T-cell (primary cell): ENCODE data around the gene SOD1. TPM values are rescaled to one million over a fixed set of nuclear protein-coding genes. Genes with fewer than 3 reads are reported as not detected.

Source experiments
- ATAC-seq, 4 experiments: fragments of 200-7000 bp in 3 of 4; fragments of 150-1000 bp in 1 of 4; cut with Tn5 transposase; replicated peaks in 1 of 4; 1 replicate in 3 of 4; 2 replicates in 1 of 4; pipeline ENCODE4 v1.10.0; 2021; ENCODE audit warnings: moderate library complexity in 3 of 4, mild to moderate bottlenecking in 2 of 4, moderate number of reproducible peaks in 1 of 4
- CTCF ChIA-PET, 2 donors: fragments of 300-600 bp; sonication (Branson Sonifier 250); formaldehyde crosslinking; loops; one replicate each; lab custom pipeline; 2022; ENCODE audit warnings: antibody characterized with exemption in 2 of 2; lab: Charles Lee
- POLR2A ChIA-PET, 2 donors: fragments of 300-600 bp; sonication (Branson Sonifier 250); formaldehyde crosslinking; loops; one replicate each; lab custom pipeline; 2022; ENCODE audit warnings: antibody characterized with exemption in 2 of 2; lab: Charles Lee
- DNase-seq, 35 experiments: peaks; one replicate each; pipeline versions ENCODE4 v3.0.0 to v3.0.0-alpha.2; 2013 to 2023
- H3K27ac ChIP-seq: one replicate; pipeline ENCODE4 v1.5.1; 2013; ENCODE audit warnings: low read length
- H3K27me3 ChIP-seq, 2 experiments: replicated peaks in 1 of 2; 1 replicate in 1 of 2; 2 replicates in 1 of 2; pipeline versions ENCODE4 v1.6.1 to v1.7.0; 2013; ENCODE audit warnings: low read length in 1 of 2, mixed read lengths in 1 of 2; ENCODE audit not compliant: control insufficient read depth in 2 of 2, insufficient read depth in 2 of 2; ENCODE audit errors: extremely low read depth in 1 of 2
- H3K36me3 ChIP-seq, 2 donors: 1 replicate in 1 of 2; 2 replicates in 1 of 2; pipeline versions ENCODE4 v1.6.1 to v1.7.0; 2013; ENCODE audit warnings: low read length in 1 of 2; ENCODE audit not compliant: control insufficient read depth in 2 of 2, insufficient read depth in 1 of 2; ENCODE audit errors: extremely low read depth in 1 of 2
- H3K4me1 ChIP-seq, 2 experiments: 1 replicate in 1 of 2; 2 replicates in 1 of 2; pipeline versions ENCODE4 v1.6.1 to v1.7.0; 2013; ENCODE audit warnings: low read length in 2 of 2, mixed read lengths in 1 of 2; ENCODE audit not compliant: insufficient read depth in 2 of 2, control insufficient read depth in 1 of 2; ENCODE audit errors: extremely low read depth in 1 of 2
- H3K4me3 ChIP-seq, 2 donors: 1 replicate in 1 of 2; 2 replicates in 1 of 2; pipeline versions ENCODE4 v1.5.1 to v1.7.0; 2013; ENCODE audit warnings: mild to moderate bottlenecking in 2 of 2, low read length in 1 of 2, moderate library complexity in 1 of 2; ENCODE audit not compliant: control insufficient read depth in 1 of 2; ENCODE audit errors: extremely low read depth in 1 of 2
- H3K9me3 ChIP-seq: 2 replicates; pipeline ENCODE4 v1.7.0; 2013
- H3K27ac Mint-ChIP-seq, 2 donors: one replicate each; pipeline ENCODE4 v1.8.0; 2020 to 2021; ENCODE audit warnings: mild to moderate bottlenecking in 2 of 2, mixed read lengths in 2 of 2
- H3K27me3 Mint-ChIP-seq, 2 donors: one replicate each; pipeline ENCODE4 v1.8.0; 2021 to 2022; ENCODE audit warnings: mixed read lengths in 2 of 2
- H3K36me3 Mint-ChIP-seq: one replicate; pipeline ENCODE4 v1.8.0; 2021; ENCODE audit warnings: mixed read lengths
- H3K4me1 Mint-ChIP-seq, 3 donors: one replicate each; pipeline ENCODE4 v1.8.0; 2020 to 2022; ENCODE audit warnings: mixed read lengths in 3 of 3, mild to moderate bottlenecking in 1 of 3
- H3K4me3 Mint-ChIP-seq, 3 donors: one replicate each; pipeline ENCODE4 v1.8.0; 2020 to 2022; ENCODE audit warnings: mild to moderate bottlenecking in 3 of 3, mixed read lengths in 3 of 3, moderate library complexity in 3 of 3
- H3K9me3 Mint-ChIP-seq, 3 donors: one replicate each; pipeline ENCODE4 v1.8.0; 2020 to 2022; ENCODE audit warnings: mixed read lengths in 3 of 3
- WGBS: methylation state at CpG from one replicate; pipeline ENCODE4 v1.1.5; 2013; ENCODE audit warnings: missing lambda C conversion rate; ENCODE audit not compliant: insufficient coverage; 5-methylcytosine and 5-hydroxymethylcytosine counted together
- total RNA-seq, 35 experiments: library from RNA in 6 of 35; stranded (reverse) in 6 of 35; fragments of 120-200 nt in 1 of 35; gene quantifications; one replicate each; pipeline versions ENCODE4 v1.2.1 to v1.2.4 and lab custom pipeline; 2013 to 2026

SOD1 gene
- total RNA-seq, 5 donors from 2014 or later (not counting 1 experiment from before 2014, with no cell fraction given) = 143 to 167 (median 152) TPM

DNA sequence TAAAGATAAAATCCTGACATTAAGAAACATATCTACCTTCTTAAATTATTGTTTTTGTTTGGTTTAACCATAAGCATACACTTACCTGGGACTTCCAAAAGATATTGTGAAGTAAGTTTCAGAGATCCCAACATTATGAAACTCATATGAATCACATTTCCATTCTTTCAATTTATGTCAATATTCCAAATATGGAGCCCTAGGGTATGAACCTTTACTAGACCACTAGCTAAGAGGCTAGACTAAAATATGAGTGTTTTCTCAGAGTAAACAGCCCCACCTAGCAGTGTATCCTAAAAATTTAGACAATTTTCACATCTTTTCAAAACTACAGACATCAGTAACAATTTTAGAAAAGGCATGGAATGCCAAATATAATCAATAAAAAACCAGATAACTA, 48.0 kb downstream of the SOD1 start:
- H3K27me3 Mint-ChIP-seq = no peaks in the 10 kb centered on the region
- ChIA-PET CTCF (no interaction called here), POLR2A (no interaction called here)
- H3K9me3 ChIP-seq = no peaks in the 10 kb centered on the region
- H3K27ac Mint-ChIP-seq = peak overlapping the region in 1 of 2 donors; percentile 41
- peaks cover 0 to 8% of the 10 kb centered on the region in 2 donors for H3K36me3 ChIP-seq
- DNase-seq = no peak
- no peaks in the 10 kb centered on the region for H3K27me3 ChIP-seq
- no peak for ATAC-seq
- no peak overlapping the region for H3K4me3 Mint-ChIP-seq
- peaks cover 0 to 3% of the 10 kb centered on the region in 2 experiments for H3K4me1 ChIP-seq
- H3K4me1 Mint-ChIP-seq = peaks cover 44 to 65% (median 64%) of the 10 kb centered on the region in 3 donors
- H3K27ac ChIP-seq = no peak overlapping the region
- H3K9me3 Mint-ChIP-seq = no peaks in the 10 kb centered on the region
- peaks cover 17% of the 10 kb centered on the region for H3K36me3 Mint-ChIP-seq
- no peak overlapping the region for H3K4me3 ChIP-seq

GRCh38 chr21:31708541-31708940, 49.0 kb downstream of the SOD1 start:
- Mint-ChIP-seq H3K36me3 (peaks cover 11% of the 10 kb centered on the region), H3K4me1 (peaks cover 54 to 76% (median 73%) of the 10 kb centered on the region in 3 donors), H3K4me3 (no peak overlapping the region), H3K27me3 (no peaks in the 10 kb centered on the region), H3K9me3 (no peaks in the 10 kb centered on the region), H3K27ac (peak overlapping the region in 1 of 2 donors; percentile 68)
- H3K4me1 ChIP-seq = peaks cover 0 to 3% of the 10 kb centered on the region in 2 experiments
- no peak for DNase-seq
- no peak overlapping the region for H3K27ac ChIP-seq
- WGBS = 88% methylated on average over 1 of the region's 1 CpG
- H3K36me3 ChIP-seq = peaks cover 0 to 3% of the 10 kb centered on the region in 2 donors
- ATAC-seq = no peak
- POLR2A ChIA-PET = no interaction called here
- H3K4me3 ChIP-seq = no peak overlapping the region
- CTCF ChIA-PET = no interaction called here
- H3K9me3 ChIP-seq = no peaks in the 10 kb centered on the region
- no peaks in the 10 kb centered on the region for H3K27me3 ChIP-seq

GRCh38 chr21:31710586-31710985, 51.1 kb downstream of the SOD1 start:
- no peak overlapping the region for H3K27ac ChIP-seq
- H3K4me3 ChIP-seq = no peak overlapping the region
- CTCF ChIA-PET = no interaction called here
- no CpG with 5 or more reads among the region's 1 CpG for WGBS
- H3K9me3 ChIP-seq = no peaks in the 10 kb centered on the region
- H3K9me3 Mint-ChIP-seq = no peaks in the 10 kb centered on the region
- no peaks in the 10 kb centered on the region for H3K27me3 Mint-ChIP-seq
- peaks cover 2 to 3% of the 10 kb centered on the region in 2 experiments for H3K4me1 ChIP-seq
- peak overlapping the region in 1 of 3 donors; percentile 27 for H3K4me3 Mint-ChIP-seq
- H3K27ac Mint-ChIP-seq = peak overlapping the region; percentile 12 to 31
- DNase-seq = no peak
- H3K4me1 Mint-ChIP-seq = peaks cover 69 to 90% (median 87%) of the 10 kb centered on the region in 3 donors
- H3K36me3 ChIP-seq = no peaks in the 10 kb centered on the region
- POLR2A ChIA-PET = no interaction called here
- no peak for ATAC-seq
- H3K27me3 ChIP-seq = no peaks in the 10 kb centered on the region
- peaks cover 4% of the 10 kb centered on the region for H3K36me3 Mint-ChIP-seq

DNA sequence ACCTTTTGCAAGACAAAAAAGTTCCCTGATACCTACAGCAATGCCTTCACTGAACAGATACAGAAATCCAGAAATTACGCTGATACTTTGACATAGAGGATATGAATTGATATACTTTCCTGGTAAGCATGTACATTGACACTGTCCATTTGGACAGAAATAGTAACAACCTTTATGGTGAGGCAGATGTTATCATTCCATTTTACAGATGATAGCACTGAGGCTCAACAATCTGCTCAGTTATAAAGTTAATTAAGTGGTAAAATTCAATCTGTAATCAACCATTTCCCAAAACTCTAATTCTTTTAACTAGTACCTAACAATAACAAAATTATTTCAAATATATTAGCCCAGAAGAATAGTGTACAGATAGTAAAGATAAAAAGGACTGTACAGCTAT, 51.8 kb downstream of the SOD1 start:
- no peak overlapping the region for H3K27ac Mint-ChIP-seq
- no CpG with 5 or more reads among the region's 1 CpG for WGBS
- no peak overlapping the region for H3K4me3 Mint-ChIP-seq
- no peaks in the 10 kb centered on the region for H3K9me3 Mint-ChIP-seq
- no peaks in the 10 kb centered on the region for H3K27me3 Mint-ChIP-seq
- ChIA-PET POLR2A (no interaction called here), CTCF (no interaction called here)
- peaks cover 1 to 2% of the 10 kb centered on the region in 2 experiments for H3K4me1 ChIP-seq
- no peaks in the 10 kb centered on the region for H3K9me3 ChIP-seq
- DNase-seq (no peak), ATAC-seq (no peak)
- no peaks in the 10 kb centered on the region for H3K27me3 ChIP-seq
- no peaks in the 10 kb centered on the region for H3K36me3 ChIP-seq
- peaks cover 4% of the 10 kb centered on the region for H3K36me3 Mint-ChIP-seq
- no peak overlapping the region for H3K4me3 ChIP-seq
- H3K4me1 Mint-ChIP-seq = peaks cover 74 to 95% (median 93%) of the 10 kb centered on the region in 3 donors
- H3K27ac ChIP-seq = no peak overlapping the region

- no peak overlapping the region for H3K27ac ChIP-seq
- peaks cover 0 to 2% of the 10 kb centered on the region in 2 experiments for H3K4me1 ChIP-seq
- no peak overlapping the region for H3K4me3 ChIP-seq
- peak overlapping the region in 1 of 2 donors; percentile 1 for H3K27ac Mint-ChIP-seq
- ChIA-PET CTCF (no interaction called here), POLR2A (no interaction called here)
- WGBS = no CpG with 5 or more reads among the region's 1 CpG
- no peaks in the 10 kb centered on the region for H3K36me3 ChIP-seq
- no peaks in the 10 kb centered on the region for H3K27me3 ChIP-seq
- DNase-seq (no peak), ATAC-seq (no peak)
- no peaks in the 10 kb centered on the region for H3K27me3 Mint-ChIP-seq
- peaks cover 74 to 95% (median 93%) of the 10 kb centered on the region in 3 donors for H3K4me1 Mint-ChIP-seq
- no peak overlapping the region for H3K4me3 Mint-ChIP-seq
- no peaks in the 10 kb centered on the region for H3K36me3 Mint-ChIP-seq
- H3K9me3 ChIP-seq = no peaks in the 10 kb centered on the region
- no peaks in the 10 kb centered on the region for H3K9me3 Mint-ChIP-seq
Observed at GRCh38 chr21:31711745-31712285, 52.3 kb downstream of the SOD1 start.

- H3K27me3 ChIP-seq = no peaks in the 10 kb centered on the region
- no peaks in the 10 kb centered on the region for H3K36me3 Mint-ChIP-seq
- no CpG with 5 or more reads among the region's 3 CpGs for WGBS
- H3K4me3 Mint-ChIP-seq = no peak overlapping the region
- H3K4me1 ChIP-seq = peaks cover 0 to 4% of the 10 kb centered on the region in 2 experiments
- H3K27ac ChIP-seq = no peak overlapping the region
- DNase-seq (no peak), ATAC-seq (no peak)
- H3K4me1 Mint-ChIP-seq = peaks cover 71 to 93% (median 90%) of the 10 kb centered on the region in 3 donors
- H3K9me3 ChIP-seq = no peaks in the 10 kb centered on the region
- H3K27me3 Mint-ChIP-seq = no peaks in the 10 kb centered on the region
- ChIA-PET POLR2A (no interaction called here), CTCF (interaction anchor here in 1 of 2 donors (0.7 kb wide), 1 partner anchor 21 kb away, joined by 9 read pairs; no protein-coding TSS in a partner anchor)
- H3K4me3 ChIP-seq = no peak overlapping the region
- H3K36me3 ChIP-seq = no peaks in the 10 kb centered on the region
- no peak overlapping the region for H3K27ac Mint-ChIP-seq
- H3K9me3 Mint-ChIP-seq = no peaks in the 10 kb centered on the region
Observed at GRCh38 chr21:31713115-31713514, 53.6 kb downstream of the SOD1 start.
